Measurements from ENCODE around the gene ASXL3.

- TF ChIP-seq CTCF (IDR thresholded peaks at IDR 0.05) (no peak), POLR2AphosphoS5 (IDR thresholded peaks at IDR 0.05) (no peak), EP300 (IDR thresholded peaks at IDR 0.05) (no peak), POLR2A (IDR thresholded peaks at IDR 0.05) (no peak)
These were observed 92.0 kb downstream of the ASXL3 start for GRCh38 chr18:33670029-33670428.

Data from upper lobe of left lung (tissue), 4 donors.